ENCODE measurements around the gene LRRFIP2. TPM values are rescaled to one million over a fixed set of nuclear protein-coding genes. Genes with fewer than 3 reads are reported as not detected.
"Not testable (repeated sequence)": the region's sequence is repeated elsewhere in the genome, so short reads cannot be mapped to it uniquely, and the experiment has no call there.

Gene LRRFIP2
- total RNA-seq, 1 donor from 2014 or later: 36.8 TPM

GRCh38 chr3:37058117-37058516 is 116.3 kb downstream of the LRRFIP2 start:
- Mint-ChIP-seq H3K4me3 (ENCODE audit: low read depth) (no peak overlapping the region), H3K36me3 (ENCODE audit: low read depth) (peaks cover 61% of the 10 kb centered on the region), H3K4me1 (ENCODE audit: low read depth) (peaks cover 10% of the 10 kb centered on the region), H3K27ac (no peak overlapping the region), H3K9me3 (no peaks in the 10 kb centered on the region), H3K27me3 (ENCODE audit: low read depth) (no peaks in the 10 kb centered on the region)
- intact Hi-C loops (cut with micrococcal nuclease): no loop called here
- no peak for DNase-seq (ENCODE audit: low spot score)

DNA sequence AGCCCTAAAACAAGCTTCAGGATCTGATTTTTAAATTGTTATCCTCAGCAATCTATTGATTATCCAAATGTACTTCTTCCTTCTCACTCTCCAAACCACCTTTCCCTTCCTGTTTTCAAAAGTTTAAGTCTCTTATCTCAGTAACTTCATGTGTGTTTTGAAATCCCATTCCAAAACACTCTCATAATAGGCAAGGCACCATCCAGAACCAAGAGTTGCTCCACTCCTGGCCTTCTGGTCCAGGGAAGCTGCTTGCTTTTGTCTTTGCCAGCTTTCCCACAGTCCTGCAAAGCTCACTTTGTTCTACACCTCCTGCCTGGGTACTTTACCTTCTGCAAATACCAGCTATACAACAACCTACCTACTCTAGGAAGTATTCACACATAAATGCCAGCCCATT is 117.6 kb downstream of the LRRFIP2 start:
- no peak for DNase-seq (ENCODE audit: low spot score)
- Mint-ChIP-seq H3K4me3 (ENCODE audit: low read depth) (no peak overlapping the region), H3K27ac (peak overlapping the region; percentile 4), H3K9me3 (no peaks in the 10 kb centered on the region), H3K27me3 (ENCODE audit: low read depth) (no peaks in the 10 kb centered on the region), H3K36me3 (ENCODE audit: low read depth) (peaks cover 58% of the 10 kb centered on the region), H3K4me1 (ENCODE audit: low read depth) (peaks cover 10% of the 10 kb centered on the region)
- intact Hi-C loops (cut with micrococcal nuclease): no loop called here

- H3K27me3 Mint-ChIP-seq (ENCODE audit: low read depth); intact Hi-C loops (cut with micrococcal nuclease); H3K4me1 Mint-ChIP-seq (ENCODE audit: low read depth); H3K9me3 Mint-ChIP-seq; DNase-seq (ENCODE audit: low spot score); H3K4me3 Mint-ChIP-seq (ENCODE audit: low read depth): not testable (repeated sequence)
- peak overlapping the region; percentile 81 for H3K27ac Mint-ChIP-seq
- peaks cover 59% of the 10 kb centered on the region for H3K36me3 Mint-ChIP-seq (ENCODE audit: low read depth)
These were observed 119.3 kb downstream of the LRRFIP2 start for GRCh38 chr3:37055077-37055476.

- no peak for DNase-seq (ENCODE audit: low spot score)
- Mint-ChIP-seq H3K36me3 (ENCODE audit: low read depth) (peaks cover 66% of the 10 kb centered on the region), H3K4me3 (ENCODE audit: low read depth) (no peak overlapping the region), H3K27ac (peak overlapping the region; percentile 81), H3K4me1 (ENCODE audit: low read depth) (peaks cover 10% of the 10 kb centered on the region), H3K27me3 (ENCODE audit: low read depth) (no peaks in the 10 kb centered on the region), H3K9me3 (no peaks in the 10 kb centered on the region)
- intact Hi-C loops (cut with micrococcal nuclease): loop anchor here (1.0 kb wide), 1 partner anchor 19 kb away; no protein-coding TSS in a partner anchor
These were observed 120.0 kb downstream of the LRRFIP2 start for GRCh38 chr3:37054370-37054769.

GRCh38 chr3:37053753-37054152 is 120.6 kb downstream of the LRRFIP2 start:
- peak overlapping the region; percentile 81 for H3K27ac Mint-ChIP-seq
- peaks cover 71% of the 10 kb centered on the region for H3K36me3 Mint-ChIP-seq (ENCODE audit: low read depth)

GRCh38 chr3:37053337-37053736 is 121.0 kb downstream of the LRRFIP2 start:
- intact Hi-C loops (cut with micrococcal nuclease): no loop called here
- H3K36me3 Mint-ChIP-seq (ENCODE audit: low read depth): peaks cover 73% of the 10 kb centered on the region

More at GRCh38 chr3:37053753-37054152, 120.6 kb downstream of the LRRFIP2 start:
- H3K4me3 Mint-ChIP-seq (ENCODE audit: low read depth): no peak overlapping the region
- H3K27me3 Mint-ChIP-seq (ENCODE audit: low read depth): no peaks in the 10 kb centered on the region
- peaks cover 10% of the 10 kb centered on the region for H3K4me1 Mint-ChIP-seq (ENCODE audit: low read depth)
- no peak for DNase-seq (ENCODE audit: low spot score)
- H3K9me3 Mint-ChIP-seq: no peaks in the 10 kb centered on the region
- intact Hi-C loops (cut with micrococcal nuclease): loop anchor here (1.0 kb wide), 1 partner anchor 20 kb away; no protein-coding TSS in a partner anchor

DNA sequence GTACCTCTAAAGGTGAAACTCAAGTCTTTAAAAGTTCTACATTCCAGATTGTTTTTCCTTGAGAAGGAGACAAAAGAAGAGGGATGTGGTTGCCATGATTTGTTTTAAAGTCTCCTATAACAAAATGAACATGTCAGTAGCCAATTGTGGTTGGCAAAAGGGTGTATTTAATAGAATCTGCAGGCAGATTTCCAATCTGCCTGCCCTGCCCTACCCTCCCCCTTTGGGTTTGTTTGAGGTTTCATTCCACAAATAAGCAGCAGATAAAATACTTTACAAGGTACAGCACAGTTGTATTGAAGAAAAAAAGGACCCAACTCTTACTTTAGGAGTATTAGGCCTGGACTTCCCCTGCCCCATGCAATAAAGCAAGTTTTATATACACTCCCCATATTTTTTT is 121.5 kb downstream of the LRRFIP2 start:
- H3K27ac Mint-ChIP-seq: no peak overlapping the region
- H3K4me1 Mint-ChIP-seq (ENCODE audit: low read depth): peaks cover 10% of the 10 kb centered on the region
- H3K9me3 Mint-ChIP-seq: no peaks in the 10 kb centered on the region
- no peak overlapping the region for H3K4me3 Mint-ChIP-seq (ENCODE audit: low read depth)
- H3K27me3 Mint-ChIP-seq (ENCODE audit: low read depth): no peaks in the 10 kb centered on the region
- H3K36me3 Mint-ChIP-seq (ENCODE audit: low read depth): peaks cover 78% of the 10 kb centered on the region
- DNase-seq (ENCODE audit: low spot score): no peak
- intact Hi-C loops (cut with micrococcal nuclease): no loop called here

More at GRCh38 chr3:37053337-37053736, 121.0 kb downstream of the LRRFIP2 start:
- H3K4me3 Mint-ChIP-seq (ENCODE audit: low read depth): no peak overlapping the region
- no peaks in the 10 kb centered on the region for H3K9me3 Mint-ChIP-seq
- peaks cover 10% of the 10 kb centered on the region for H3K4me1 Mint-ChIP-seq (ENCODE audit: low read depth)
- no peak overlapping the region for H3K27ac Mint-ChIP-seq
- DNase-seq (ENCODE audit: low spot score): no peak
- H3K27me3 Mint-ChIP-seq (ENCODE audit: low read depth): no peaks in the 10 kb centered on the region

DNA sequence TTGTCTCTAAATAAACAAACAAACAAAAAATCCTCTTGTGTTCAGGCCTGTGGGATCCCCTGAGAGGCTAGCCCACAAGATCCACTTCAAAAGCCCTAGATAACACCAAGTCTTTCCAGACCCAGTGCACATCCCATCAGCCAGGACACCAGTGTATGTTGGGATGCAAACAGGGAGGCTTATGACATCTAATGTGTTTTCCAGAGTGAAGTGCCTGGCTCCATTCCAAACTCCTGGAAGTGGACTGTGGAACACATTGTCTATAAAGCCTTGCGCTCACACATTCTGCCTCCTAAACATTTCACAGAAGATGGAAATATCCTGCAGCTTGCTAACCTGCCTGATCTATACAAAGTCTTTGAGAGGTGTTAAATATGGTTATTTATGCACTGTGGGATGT is 124.1 kb downstream of the LRRFIP2 start:
- no peak overlapping the region for H3K27ac Mint-ChIP-seq
- no peak overlapping the region for H3K4me3 Mint-ChIP-seq (ENCODE audit: low read depth)
- H3K27me3 Mint-ChIP-seq (ENCODE audit: low read depth): no peaks in the 10 kb centered on the region
- DNase-seq (ENCODE audit: low spot score): no peak
- peaks cover 10% of the 10 kb centered on the region for H3K4me1 Mint-ChIP-seq (ENCODE audit: low read depth)
- H3K9me3 Mint-ChIP-seq: no peaks in the 10 kb centered on the region
- peaks cover 80% of the 10 kb centered on the region for H3K36me3 Mint-ChIP-seq (ENCODE audit: low read depth)
- intact Hi-C loops (cut with micrococcal nuclease): no loop called here

DNA sequence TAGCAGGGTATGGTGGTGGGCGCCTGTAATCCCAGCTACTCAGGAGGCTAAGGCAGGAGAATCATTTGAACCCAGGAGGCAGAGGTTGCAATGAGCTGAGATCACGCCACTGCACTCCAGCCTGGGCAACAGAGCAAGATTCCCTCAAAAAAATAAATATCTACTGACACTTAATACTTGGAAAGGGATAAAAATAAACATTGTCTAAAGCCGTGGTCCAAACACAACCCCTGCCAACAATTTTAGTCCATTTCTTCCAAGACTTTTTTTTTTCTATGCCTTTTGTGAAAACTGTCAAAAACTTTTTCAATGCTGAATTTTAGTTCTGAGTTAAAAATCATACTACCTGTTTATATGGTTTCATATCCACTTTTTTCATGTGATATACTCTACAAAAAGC is 131.7 kb downstream of the LRRFIP2 start:
- H3K4me3 Mint-ChIP-seq (ENCODE audit: low read depth); intact Hi-C loops (cut with micrococcal nuclease); H3K27ac Mint-ChIP-seq; H3K27me3 Mint-ChIP-seq (ENCODE audit: low read depth); DNase-seq (ENCODE audit: low spot score); H3K9me3 Mint-ChIP-seq; H3K4me1 Mint-ChIP-seq (ENCODE audit: low read depth): not testable (repeated sequence)
- peaks cover 58% of the 10 kb centered on the region for H3K36me3 Mint-ChIP-seq (ENCODE audit: low read depth)

GRCh38 chr3:37041546-37042195 is 132.7 kb downstream of the LRRFIP2 start:
- DNase-seq (ENCODE audit: low spot score): no peak
- Mint-ChIP-seq H3K9me3 (peaks cover 3% of the 10 kb centered on the region), H3K4me1 (ENCODE audit: low read depth) (no peaks in the 10 kb centered on the region), H3K36me3 (ENCODE audit: low read depth) (peaks cover 57% of the 10 kb centered on the region), H3K4me3 (ENCODE audit: low read depth) (no peak overlapping the region), H3K27me3 (ENCODE audit: low read depth) (no peaks in the 10 kb centered on the region), H3K27ac (no peak overlapping the region)
- intact Hi-C loops (cut with micrococcal nuclease): no loop called here

DNA sequence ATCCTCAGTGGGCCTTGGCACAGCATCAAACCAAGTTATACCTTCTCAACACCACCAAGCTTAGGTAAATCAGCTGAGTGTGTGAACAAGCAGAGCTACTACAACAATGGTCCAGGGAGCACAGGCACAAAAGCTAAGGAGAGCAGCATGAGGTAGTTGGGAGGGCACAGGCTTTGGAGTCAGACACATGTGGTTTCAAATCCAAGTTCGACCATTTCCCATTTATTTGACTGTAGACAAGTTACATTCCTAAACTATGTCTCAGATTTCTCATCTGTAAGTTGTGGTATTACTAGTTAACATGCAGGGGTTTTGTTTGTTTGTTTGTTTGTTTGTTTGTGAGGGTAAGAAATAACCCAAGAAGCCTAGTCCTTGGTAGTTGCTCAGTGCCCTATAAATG is 134.2 kb downstream of the LRRFIP2 start:
- Mint-ChIP-seq H3K27ac (no peak overlapping the region), H3K27me3 (ENCODE audit: low read depth) (no peaks in the 10 kb centered on the region), H3K4me3 (ENCODE audit: low read depth) (no peak overlapping the region), H3K36me3 (ENCODE audit: low read depth) (peaks cover 64% of the 10 kb centered on the region), H3K4me1 (ENCODE audit: low read depth) (no peaks in the 10 kb centered on the region), H3K9me3 (peaks cover 11% of the 10 kb centered on the region)
- intact Hi-C loops (cut with micrococcal nuclease): no loop called here
- DNase-seq (ENCODE audit: low spot score): no peak

DNA sequence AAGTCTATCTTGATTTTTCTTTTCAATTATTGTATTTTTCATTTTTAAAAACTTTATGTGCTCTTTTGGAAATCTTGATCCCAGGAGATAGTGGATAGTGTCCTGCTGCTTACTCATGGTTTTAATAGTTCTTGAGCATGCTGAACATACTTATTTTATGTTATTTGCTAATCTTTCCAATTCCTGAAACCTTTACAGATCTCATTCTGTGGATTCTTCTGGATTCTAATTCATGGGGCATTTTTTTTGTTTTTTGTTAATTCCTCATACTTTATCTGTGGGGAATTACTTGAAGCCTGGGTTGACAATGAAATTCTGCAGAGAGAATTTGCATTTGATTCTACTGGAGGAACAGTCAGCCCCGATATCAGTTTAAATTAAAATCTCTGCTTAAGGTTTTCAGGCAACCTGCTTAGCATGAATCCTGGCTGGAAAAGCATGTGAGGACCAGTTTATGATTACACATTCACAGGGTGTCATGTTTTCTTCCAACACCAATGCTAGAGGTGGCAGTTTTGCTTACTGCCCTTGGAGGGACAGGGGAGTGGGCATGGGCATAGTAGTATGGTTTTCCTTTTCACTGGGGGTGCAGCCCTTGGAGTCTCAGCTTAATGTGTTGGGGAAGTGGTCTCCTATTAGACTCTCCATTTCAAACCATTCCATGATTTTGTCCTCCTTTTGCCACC is 135.1 kb downstream of the LRRFIP2 start:
- H3K27me3 Mint-ChIP-seq (ENCODE audit: low read depth): no peaks in the 10 kb centered on the region
- intact Hi-C loops (cut with micrococcal nuclease): no loop called here

GRCh38 chr3:37037352-37037751 is 137.0 kb downstream of the LRRFIP2 start:
- H3K27ac Mint-ChIP-seq: no peak overlapping the region

More for the DNA sequence above, 135.1 kb downstream of the LRRFIP2 start:
- Mint-ChIP-seq H3K27ac (no peak overlapping the region), H3K9me3 (peaks cover 11% of the 10 kb centered on the region), H3K4me1 (ENCODE audit: low read depth) (no peaks in the 10 kb centered on the region), H3K4me3 (ENCODE audit: low read depth) (no peak overlapping the region), H3K36me3 (ENCODE audit: low read depth) (peaks cover 69% of the 10 kb centered on the region)
- no peak for DNase-seq (ENCODE audit: low spot score)

More at GRCh38 chr3:37037352-37037751, 137.0 kb downstream of the LRRFIP2 start:
- H3K36me3 Mint-ChIP-seq (ENCODE audit: low read depth): peaks cover 82% of the 10 kb centered on the region
- H3K27me3 Mint-ChIP-seq (ENCODE audit: low read depth): no peaks in the 10 kb centered on the region
- peaks cover 11% of the 10 kb centered on the region for H3K9me3 Mint-ChIP-seq
- no peaks in the 10 kb centered on the region for H3K4me1 Mint-ChIP-seq (ENCODE audit: low read depth)
- intact Hi-C loops (cut with micrococcal nuclease): no loop called here
- no peak overlapping the region for H3K4me3 Mint-ChIP-seq (ENCODE audit: low read depth)
- DNase-seq (ENCODE audit: low spot score): no peak
